Mesothelial cell of epicardium (in vitro differentiated cells): ENCODE measurements around the gene ANAPC10. TPM values are rescaled to one million over a fixed set of nuclear protein-coding genes. Genes with fewer than 3 reads are reported as not detected.

Experiments used
- DNase-seq, 2 experiments: peaks; one replicate each; pipeline ENCODE4 v3.0.0; 2021; ENCODE audit warnings: low spot score in 2 of 2; ENCODE audit not compliant: unreplicated experiment in 2 of 2
- H3K27ac Mint-ChIP-seq: 2 replicates; pipeline ENCODE4 v1.8.0; 2021; ENCODE audit warnings: mixed read lengths
- H3K27me3 Mint-ChIP-seq: 2 replicates; pipeline ENCODE4 v1.8.0; 2021; ENCODE audit warnings: low read depth, mixed read lengths
- H3K36me3 Mint-ChIP-seq: 2 replicates; pipeline ENCODE4 v1.8.0; 2021; ENCODE audit warnings: mixed read lengths
- H3K4me1 Mint-ChIP-seq: 2 replicates; pipeline ENCODE4 v1.8.0; 2021; ENCODE audit warnings: mixed read lengths
- H3K4me3 Mint-ChIP-seq: 2 replicates; pipeline ENCODE4 v1.8.0; 2021; ENCODE audit warnings: mild to moderate bottlenecking, moderate library complexity, mixed read lengths
- H3K9me3 Mint-ChIP-seq: 2 replicates; pipeline ENCODE4 v1.8.0; 2021; ENCODE audit warnings: mixed read lengths
- CTCF ChIP-seq: fragments of 200-600 bp; sonication (generic); IDR thresholded peaks from one replicate; pipeline ENCODE4 v1.5.0; 2021; ENCODE audit warnings: antibody characterized with exemption; ENCODE audit not compliant: unreplicated experiment
- total RNA-seq: library from RNA; stranded (reverse); gene quantifications from 3 replicates; pipeline ENCODE4 v1.2.1, GENCODE V29; 2021

ANAPC10 gene
- total RNA-seq, 1 donor from 2014 or later: 24.2 TPM

- TF ChIP-seq CTCF: no peak
- no peaks in the 10 kb centered on the region for H3K9me3 Mint-ChIP-seq
- peaks cover 4% of the 10 kb centered on the region for H3K4me1 Mint-ChIP-seq
- DNase-seq: no peak
- H3K27ac Mint-ChIP-seq: peak overlapping the region; percentile 44
- H3K36me3 Mint-ChIP-seq: peaks cover 20% of the 10 kb centered on the region
- H3K4me3 Mint-ChIP-seq: no peak overlapping the region
- no peaks in the 10 kb centered on the region for H3K27me3 Mint-ChIP-seq
Observed at GRCh38 chr4:145130130-145130529, 32.1 kb upstream of the ANAPC10 start.

GRCh38 chr4:145125396-145125795 lies 27.4 kb upstream of the ANAPC10 start:
- Mint-ChIP-seq H3K9me3 (no peaks in the 10 kb centered on the region), H3K27ac (no peak overlapping the region), H3K27me3 (no peaks in the 10 kb centered on the region), H3K4me1 (no peaks in the 10 kb centered on the region), H3K4me3 (no peak overlapping the region), H3K36me3 (peaks cover 32% of the 10 kb centered on the region)
- no peak for DNase-seq
- no peak for TF ChIP-seq CTCF

GRCh38 chr4:145108128-145108527 lies 10.1 kb upstream of the ANAPC10 start:
- TF ChIP-seq CTCF: no peak
- no peaks in the 10 kb centered on the region for H3K27me3 Mint-ChIP-seq
- no peaks in the 10 kb centered on the region for H3K4me1 Mint-ChIP-seq
- no peak overlapping the region for H3K4me3 Mint-ChIP-seq
- no peaks in the 10 kb centered on the region for H3K9me3 Mint-ChIP-seq
- DNase-seq: no peak
- peaks cover 20% of the 10 kb centered on the region for H3K36me3 Mint-ChIP-seq
- H3K27ac Mint-ChIP-seq: no peak overlapping the region

- Mint-ChIP-seq H3K4me1 (no peaks in the 10 kb centered on the region), H3K4me3 (no peak overlapping the region), H3K27me3 (no peaks in the 10 kb centered on the region), H3K36me3 (peaks cover 13% of the 10 kb centered on the region), H3K27ac (no peak overlapping the region), H3K9me3 (no peaks in the 10 kb centered on the region)
- DNase-seq: no peak
- TF ChIP-seq CTCF: no peak
Observed at GRCh38 chr4:145107126-145107525, 9.1 kb upstream of the ANAPC10 start.

GRCh38 chr4:145103496-145103895 lies 5.5 kb upstream of the ANAPC10 start:
- Mint-ChIP-seq H3K4me3 (no peak overlapping the region), H3K36me3 (no peaks in the 10 kb centered on the region), H3K9me3 (no peaks in the 10 kb centered on the region), H3K4me1 (peaks cover 15% of the 10 kb centered on the region), H3K27me3 (no peaks in the 10 kb centered on the region), H3K27ac (no peak overlapping the region)
- TF ChIP-seq CTCF: no peak
- DNase-seq: no peak

GRCh38 chr4:145102619-145103018 lies 4.6 kb upstream of the ANAPC10 start:
- no peak overlapping the region for H3K4me3 Mint-ChIP-seq
- no peaks in the 10 kb centered on the region for H3K9me3 Mint-ChIP-seq
- peaks cover 15% of the 10 kb centered on the region for H3K4me1 Mint-ChIP-seq
- TF ChIP-seq CTCF: no peak
- H3K27me3 Mint-ChIP-seq: no peaks in the 10 kb centered on the region
- no peak overlapping the region for H3K27ac Mint-ChIP-seq
- H3K36me3 Mint-ChIP-seq: no peaks in the 10 kb centered on the region
- DNase-seq: no peak
